Measurements from ENCODE around the gene PRDM2. TPM values are rescaled to one million over a fixed set of nuclear protein-coding genes. Genes with fewer than 3 reads are reported as not detected.
"Not testable (repeated sequence)": the region's sequence is repeated elsewhere in the genome, so short reads cannot be mapped to it uniquely, and the experiment has no call there.

The PRDM2 gene
- total and polyA plus RNA-seq, 11 donors, result 16.1 to 52.7 (median 36.3) TPM

DNA sequence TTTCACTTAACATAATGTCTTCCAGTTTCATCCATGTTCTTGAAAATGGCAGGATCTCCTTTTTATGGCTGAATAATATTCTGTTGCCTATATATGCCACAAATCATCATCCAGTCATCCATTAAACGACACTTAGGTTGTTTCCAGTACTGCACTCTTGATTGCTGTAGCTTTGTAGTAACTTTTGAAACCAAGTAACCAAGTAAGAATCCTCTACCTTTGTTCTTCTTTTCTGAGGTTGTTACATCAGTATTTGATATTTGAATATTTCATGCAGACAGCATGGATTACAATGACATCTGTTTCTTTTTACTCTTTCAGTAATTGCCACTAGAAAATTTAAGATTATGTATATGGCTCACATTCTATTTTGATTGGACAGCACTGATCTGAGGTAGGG, 22.1 kb upstream of the PRDM2 start:
- WGBS, 4 donors, result 58 to 67% (median 62%) methylated on average over 1 of the region's 1 CpG
- no peak for TF ChIP-seq POLR2A (IDR thresholded peaks at IDR 0.05)
- TF ChIP-seq, protein P1, sequence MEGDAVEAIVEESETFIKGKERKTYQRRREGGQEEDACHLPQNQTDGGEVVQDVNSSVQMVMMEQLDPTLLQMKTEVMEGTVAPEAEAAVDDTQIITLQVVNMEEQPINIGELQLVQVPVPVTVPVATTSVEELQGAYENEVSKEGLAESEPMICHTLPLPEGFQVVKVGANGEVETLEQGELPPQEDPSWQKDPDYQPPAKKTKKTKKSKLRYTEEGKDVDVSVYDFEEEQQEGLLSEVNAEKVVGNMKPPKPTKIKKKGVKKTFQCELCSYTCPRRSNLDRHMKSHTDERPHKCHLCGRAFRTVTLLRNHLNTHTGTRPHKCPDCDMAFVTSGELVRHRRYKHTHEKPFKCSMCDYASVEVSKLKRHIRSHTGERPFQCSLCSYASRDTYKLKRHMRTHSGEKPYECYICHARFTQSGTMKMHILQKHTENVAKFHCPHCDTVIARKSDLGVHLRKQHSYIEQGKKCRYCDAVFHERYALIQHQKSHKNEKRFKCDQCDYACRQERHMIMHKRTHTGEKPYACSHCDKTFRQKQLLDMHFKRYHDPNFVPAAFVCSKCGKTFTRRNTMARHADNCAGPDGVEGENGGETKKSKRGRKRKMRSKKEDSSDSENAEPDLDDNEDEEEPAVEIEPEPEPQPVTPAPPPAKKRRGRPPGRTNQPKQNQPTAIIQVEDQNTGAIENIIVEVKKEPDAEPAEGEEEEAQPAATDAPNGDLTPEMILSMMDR (IDR thresholded peaks at IDR 0.05), result no peak
- Histone ChIP-seq H3K27ac (no peak overlapping the region), H3K4me3 (no peak overlapping the region), H3K9me3 (no peaks in the 10 kb centered on the region), H3K4me1 (no peaks in the 10 kb centered on the region), H3K27me3 (peaks cover 0 to 16% (median 0%) of the 10 kb centered on the region in 9 donors), H3K36me3 (no peaks in the 10 kb centered on the region)
- intact Hi-C loops (cut with DNase I), result no loop called here
- no peak for DNase-seq
- ATAC-seq, result no peak

DNA sequence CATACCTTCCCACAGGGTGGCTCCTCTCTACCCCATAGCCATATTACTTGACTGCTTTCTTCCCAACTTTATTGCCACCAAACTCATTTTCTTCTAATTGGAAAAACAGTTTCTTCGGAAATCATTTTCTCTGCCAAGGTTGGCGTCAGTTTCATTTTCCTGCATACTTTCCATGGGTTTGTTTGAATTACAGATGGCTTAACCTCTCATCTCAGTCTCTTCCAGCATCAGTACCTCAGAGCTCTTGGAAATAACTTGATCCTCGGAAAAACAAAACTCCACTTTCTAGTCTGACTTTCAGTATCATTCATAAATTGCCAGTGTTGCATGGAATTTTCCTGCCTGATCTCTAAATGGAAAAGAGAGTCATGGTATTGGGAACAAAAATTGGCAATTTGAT, 20.3 kb upstream of the PRDM2 start:
- Histone ChIP-seq H3K4me3 (no peak overlapping the region), H3K4me1 (no peaks in the 10 kb centered on the region), H3K27ac (no peak overlapping the region), H3K9me3 (no peaks in the 10 kb centered on the region), H3K36me3 (no peaks in the 10 kb centered on the region), H3K27me3 (peaks cover 0 to 16% (median 0%) of the 10 kb centered on the region in 9 donors)
- intact Hi-C loops (cut with DNase I), result no loop called here
- ATAC-seq (no peak), DNase-seq (no peak)
- TF ChIP-seq, protein P1 (IDR thresholded peaks at IDR 0.05), result no peak
- WGBS, 4 donors, result 85 to 88% (median 85%) methylated on average over 3 of the region's 3 CpGs

DNA sequence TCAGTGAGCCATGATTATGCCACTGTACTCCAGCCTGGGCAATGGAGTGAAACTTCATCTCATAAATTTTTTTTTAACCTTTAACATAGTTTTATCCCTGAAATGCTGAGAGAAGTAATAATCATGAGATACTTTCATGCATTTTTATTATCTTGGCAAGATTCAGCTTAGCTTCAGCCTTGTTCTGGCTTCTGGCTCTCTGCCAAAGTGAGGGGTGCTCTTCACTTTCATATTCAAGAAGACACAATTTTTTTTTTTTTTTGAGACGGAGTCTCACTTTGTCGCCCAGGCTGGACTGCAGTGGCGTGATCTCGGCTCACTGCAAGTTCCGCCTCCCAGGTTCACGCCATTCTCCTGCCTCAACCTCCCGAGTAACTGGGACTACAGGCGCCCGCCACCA, 19.4 kb upstream of the PRDM2 start:
- H3K4me1 ChIP-seq; H3K27ac ChIP-seq; H3K36me3 ChIP-seq; intact Hi-C loops (cut with DNase I); ATAC-seq; H3K4me3 ChIP-seq; DNase-seq; H3K9me3 ChIP-seq: not testable (repeated sequence)
- 76 to 90% (median 82%) methylated on average over 7 to 9 of the region's 9 CpGs for WGBS, 4 donors
- H3K27me3 ChIP-seq, result peaks cover 0 to 22% (median 0%) of the 10 kb centered on the region in 9 donors

DNA sequence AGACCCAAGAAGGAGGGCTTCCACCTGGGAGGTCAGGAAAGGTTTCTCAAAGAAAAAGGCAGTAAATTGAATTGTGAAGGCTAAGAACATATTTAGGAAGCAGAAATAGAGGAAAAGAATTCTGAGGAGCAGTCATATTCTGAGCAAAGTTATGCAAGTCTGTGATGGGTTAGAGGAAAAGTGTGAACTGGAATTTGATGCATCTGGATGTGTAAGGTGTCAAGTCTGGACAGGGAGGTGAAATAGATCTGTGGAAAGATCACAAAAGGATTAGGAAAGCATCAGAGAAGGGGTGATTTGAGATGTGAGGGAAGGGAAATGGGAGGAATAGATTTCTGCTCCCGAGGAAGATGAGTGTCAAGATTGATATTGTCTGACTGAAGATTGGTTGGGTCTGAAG, 18.1 kb upstream of the PRDM2 start:
- Histone ChIP-seq H3K27me3 (peaks cover 0 to 21% (median 0%) of the 10 kb centered on the region in 9 donors), H3K36me3 (no peaks in the 10 kb centered on the region), H3K27ac (no peak overlapping the region), H3K4me3 (no peak overlapping the region), H3K9me3 (no peaks in the 10 kb centered on the region), H3K4me1 (no peaks in the 10 kb centered on the region)
- intact Hi-C loops (cut with DNase I), result no loop called here
- ATAC-seq (no peak), DNase-seq (no peak)
- WGBS, 4 donors, result 49 to 71% (median 67%) methylated on average over 1 of the region's 1 CpG
- TF ChIP-seq POLR2A (IDR thresholded peaks at IDR 0.05), result no peak
- TF ChIP-seq, protein P1 (IDR thresholded peaks at IDR 0.05), result no peak

DNA sequence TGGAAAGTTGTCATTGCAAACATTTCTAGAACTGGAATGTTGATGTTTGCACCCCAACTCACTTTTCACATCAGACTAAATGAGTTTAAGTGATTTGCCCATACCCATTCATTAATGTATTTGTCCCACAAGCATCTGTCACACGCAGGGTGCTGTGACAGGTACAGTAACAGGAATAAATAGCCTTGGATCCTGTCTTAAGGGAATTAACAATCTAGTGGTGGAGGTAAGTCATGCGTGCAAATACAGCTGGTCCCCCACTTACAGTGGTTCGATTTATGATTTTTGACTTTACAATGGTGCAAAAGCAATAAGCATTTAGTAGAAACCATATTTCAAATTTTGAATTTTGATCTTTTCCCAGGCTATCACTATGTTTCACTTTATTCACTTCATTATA, 17.5 kb upstream of the PRDM2 start:
- no peak for DNase-seq
- Histone ChIP-seq H3K9me3 (no peaks in the 10 kb centered on the region), H3K27me3 (peaks cover 0 to 18% (median 0%) of the 10 kb centered on the region in 9 donors), H3K27ac (no peak overlapping the region), H3K4me1 (no peaks in the 10 kb centered on the region), H3K4me3 (no peak overlapping the region), H3K36me3 (no peaks in the 10 kb centered on the region)
- no peak for ATAC-seq
- TF ChIP-seq POLR2A (IDR thresholded peaks at IDR 0.05), result no peak
- TF ChIP-seq, protein P1 (IDR thresholded peaks at IDR 0.05), result no peak
- WGBS, 4 donors, result 79 to 85% (median 82%) methylated on average over 3 of the region's 3 CpGs
- intact Hi-C loops (cut with DNase I), result no loop called here

Measured in heart left ventricle (tissue), 16 donors.